AG04449 (cell line): ENCODE data around the gene SORL1.

Experiments used
- CTCF ChIA-PET: fragments of 350-600 bp; formaldehyde crosslinking; extraction: SDS; loops from one replicate; lab custom pipeline; 2021; ENCODE audit warnings: antibody characterized with exemption; lab: Yijun Ruan, JAX
- POLR2A ChIA-PET: fragments of 400-600, 350-600 bp; formaldehyde crosslinking; extraction: SDS; loops from one replicate; lab custom pipeline; 2020; ENCODE audit warnings: antibody characterized with exemption, inconsistent platforms; lab: Yijun Ruan, JAX
- DNase-seq: peaks from one replicate; pipeline ENCODE4 v3.0.0-alpha.2; 2010; ENCODE audit warnings: low read depth, low spot score
- H3K4me3 ChIP-seq: 2 replicates; pipeline ENCODE4 v1.5.1; 2011; ENCODE audit warnings: low read depth, mild to moderate bottlenecking, control low read depth, low read length
- TF ChIP-seq, protein P1 (sequence below): IDR thresholded peaks from one replicate; pipeline ENCODE4 v1.5.1; 2011; ENCODE audit warnings: mild to moderate bottlenecking, moderate library complexity, low read length, control low read depth, inconsistent platforms; ENCODE audit not compliant: insufficient read depth; ENCODE audit errors: missing control alignments

SORL1 gene

GRCh38 chr11:121486054-121486453 is 33.9 kb downstream of the SORL1 start:
- TF ChIP-seq, protein P1, sequence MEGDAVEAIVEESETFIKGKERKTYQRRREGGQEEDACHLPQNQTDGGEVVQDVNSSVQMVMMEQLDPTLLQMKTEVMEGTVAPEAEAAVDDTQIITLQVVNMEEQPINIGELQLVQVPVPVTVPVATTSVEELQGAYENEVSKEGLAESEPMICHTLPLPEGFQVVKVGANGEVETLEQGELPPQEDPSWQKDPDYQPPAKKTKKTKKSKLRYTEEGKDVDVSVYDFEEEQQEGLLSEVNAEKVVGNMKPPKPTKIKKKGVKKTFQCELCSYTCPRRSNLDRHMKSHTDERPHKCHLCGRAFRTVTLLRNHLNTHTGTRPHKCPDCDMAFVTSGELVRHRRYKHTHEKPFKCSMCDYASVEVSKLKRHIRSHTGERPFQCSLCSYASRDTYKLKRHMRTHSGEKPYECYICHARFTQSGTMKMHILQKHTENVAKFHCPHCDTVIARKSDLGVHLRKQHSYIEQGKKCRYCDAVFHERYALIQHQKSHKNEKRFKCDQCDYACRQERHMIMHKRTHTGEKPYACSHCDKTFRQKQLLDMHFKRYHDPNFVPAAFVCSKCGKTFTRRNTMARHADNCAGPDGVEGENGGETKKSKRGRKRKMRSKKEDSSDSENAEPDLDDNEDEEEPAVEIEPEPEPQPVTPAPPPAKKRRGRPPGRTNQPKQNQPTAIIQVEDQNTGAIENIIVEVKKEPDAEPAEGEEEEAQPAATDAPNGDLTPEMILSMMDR: no peak
- POLR2A ChIA-PET: no interaction called here
- no peak for DNase-seq
- no peak overlapping the region for H3K4me3 ChIP-seq
- CTCF ChIA-PET: no interaction called here

- ChIA-PET CTCF (interaction anchor here (1.4 kb wide), 1 partner anchor 19 kb away, joined by 5 read pairs; no protein-coding TSS in a partner anchor), POLR2A (no interaction called here)
- TF ChIP-seq, protein P1: no peak
- no peak for DNase-seq
- no peak overlapping the region for H3K4me3 ChIP-seq
Measured at GRCh38 chr11:121487191-121487590, 35.1 kb downstream of the SORL1 start.

DNA sequence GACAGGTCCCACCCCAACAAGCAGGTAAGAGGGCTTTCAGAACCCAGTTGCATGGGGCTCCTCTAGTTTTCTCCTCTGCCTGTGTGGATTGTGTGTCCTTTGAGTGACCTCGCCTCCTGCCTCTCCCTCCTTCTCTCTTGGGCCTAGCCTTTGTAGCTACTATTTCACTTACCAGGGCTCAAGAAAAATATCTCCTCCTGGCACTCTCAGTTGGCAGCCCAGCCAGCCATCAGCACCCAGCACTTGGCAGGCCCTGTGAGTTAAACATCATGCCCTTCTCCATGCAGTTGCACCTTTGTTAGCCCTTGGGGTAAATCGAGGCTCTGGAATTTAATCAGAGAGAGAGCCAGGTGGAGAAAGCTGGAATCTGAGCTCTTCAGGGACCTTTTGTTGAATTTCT is 36.1 kb downstream of the SORL1 start:
- ChIA-PET CTCF (interaction anchor here (1.4 kb wide), 1 partner anchor 20 kb away, joined by 5 read pairs; no protein-coding TSS in a partner anchor), POLR2A (no interaction called here)
- no peak overlapping the region for H3K4me3 ChIP-seq
- TF ChIP-seq, protein P1: no peak
- DNase-seq: no peak

- CTCF ChIA-PET: interaction anchor here (1.4 kb wide), 1 partner anchor 21 kb away, joined by 5 read pairs; no protein-coding TSS in a partner anchor
- TF ChIP-seq, protein P1: no peak
- no peak overlapping the region for H3K4me3 ChIP-seq
- no peak for DNase-seq
- POLR2A ChIA-PET: no interaction called here
Measured at GRCh38 chr11:121488641-121489040, 36.5 kb downstream of the SORL1 start.

DNA sequence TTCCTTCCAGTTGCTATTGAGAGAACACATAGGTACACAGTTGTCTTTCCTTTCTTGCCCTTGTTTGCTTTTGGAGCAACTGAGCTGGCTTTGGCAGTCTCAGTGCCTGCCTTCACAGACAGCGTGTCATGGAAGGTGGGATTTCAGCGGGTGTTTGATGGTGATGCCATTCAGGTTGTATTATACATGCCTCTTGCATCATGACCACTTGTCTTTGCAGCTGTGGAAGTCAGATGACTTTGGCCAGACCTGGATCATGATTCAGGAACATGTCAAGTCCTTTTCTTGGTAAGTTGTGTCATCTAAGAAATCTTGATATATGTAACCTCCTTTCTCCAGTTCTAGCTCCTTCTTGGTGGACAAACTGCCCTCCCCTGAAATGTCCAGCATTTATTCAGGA is 37.7 kb downstream of the SORL1 start:
- no peak for DNase-seq
- POLR2A ChIA-PET: no interaction called here
- no peak overlapping the region for H3K4me3 ChIP-seq
- CTCF ChIA-PET: no interaction called here
- TF ChIP-seq, protein P1: no peak

GRCh38 chr11:121494355-121495099 is 42.4 kb downstream of the SORL1 start:
- H3K4me3 ChIP-seq: no peak overlapping the region
- POLR2A ChIA-PET: no interaction called here
- DNase-seq: no peak
- TF ChIP-seq, protein P1: no peak
- CTCF ChIA-PET: no interaction called here
